IMR-90 (cell line): ENCODE measurements around the gene RAD51B. TPM values are rescaled to one million over a fixed set of nuclear protein-coding genes. Genes with fewer than 3 reads are reported as not detected.

Source experiments
- ATAC-seq: fragments of 200-7000 bp; cut with Tn5 transposase; 2 replicates; pipeline ENCODE4 v1.9.1; 2020; ENCODE audit warnings: low read depth, mild to moderate bottlenecking, moderate library complexity
- BruUV-seq: library from RNA; stranded (reverse); fragments of 400-500 nt; replicated peaks from 2 replicates; lab custom pipeline; 2021; lab: Mats Ljungman, UMichigan
- CTCF ChIA-PET: fragments of 300-600 bp; formaldehyde crosslinking; extraction: SDS; loops from one replicate; lab custom pipeline; 2021; ENCODE audit warnings: antibody characterized with exemption; lab: Yijun Ruan, JAX
- POLR2A ChIA-PET: fragments of 300-600 bp; sonication (Branson Sonifier 250); formaldehyde crosslinking; loops from one replicate; lab custom pipeline; 2022; ENCODE audit warnings: antibody characterized with exemption; ENCODE audit not compliant: unreplicated experiment; lab: Charles Lee
- DNase-seq: peaks from one replicate; pipeline ENCODE4 v3.0.0; 2013
- H2AFZ ChIP-seq: replicated peaks from 2 replicates; pipeline ENCODE3; 2013; ENCODE audit warnings: low read length, mild to moderate bottlenecking; ENCODE audit not compliant: poor library complexity
- H2AK5ac ChIP-seq: 2 replicates; pipeline ENCODE4 v1.6.1; 2013; ENCODE audit warnings: low read depth, low read length, inconsistent platforms
- H2AK9ac ChIP-seq: replicated peaks from 2 replicates; pipeline ENCODE3; 2013; ENCODE audit warnings: mild to moderate bottlenecking, low read depth, low read length, moderate library complexity; ENCODE audit not compliant: poor library complexity
- H2BK120ac ChIP-seq: 2 replicates; pipeline ENCODE4 v1.6.1; 2013; ENCODE audit warnings: low read depth, low read length, inconsistent platforms
- H2BK15ac ChIP-seq: 3 replicates; pipeline ENCODE4 v1.6.1; 2013; ENCODE audit warnings: low read depth, low read length, inconsistent platforms
- H2BK20ac ChIP-seq: 2 replicates; pipeline ENCODE4 v1.6.1; 2013; ENCODE audit warnings: low read depth, mild to moderate bottlenecking, inconsistent platforms, low read length, moderate library complexity
- H2BK5ac ChIP-seq: 2 replicates; pipeline ENCODE4 v1.6.1; 2013; ENCODE audit warnings: mild to moderate bottlenecking, low read depth, low read length, inconsistent platforms; ENCODE audit not compliant: poor library complexity, severe bottlenecking
- H3K14ac ChIP-seq: replicated peaks from 2 replicates; pipeline ENCODE4 v1.6.1; 2013; ENCODE audit warnings: low read depth, low read length, inconsistent platforms
- H3K18ac ChIP-seq: 2 replicates; pipeline ENCODE4 v1.6.1; 2013; ENCODE audit warnings: low read depth, low read length, control low read depth
- H3K23ac ChIP-seq: 2 replicates; pipeline ENCODE4 v1.6.1; 2013; ENCODE audit warnings: low read depth, low read length, inconsistent platforms
- H3K27ac ChIP-seq: 2 replicates; pipeline ENCODE4 v1.5.1; 2013; ENCODE audit warnings: mild to moderate bottlenecking, control low read depth, low read length; ENCODE audit not compliant: insufficient read depth
- H3K27me3 ChIP-seq: 2 replicates; pipeline ENCODE4 v1.6.1; 2013; ENCODE audit warnings: low read length; ENCODE audit not compliant: control insufficient read depth, insufficient read depth
- H3K36me3 ChIP-seq: 2 replicates; pipeline ENCODE4 v1.6.1; 2013; ENCODE audit warnings: low read length, mixed read lengths; ENCODE audit not compliant: control insufficient read depth, insufficient read depth
- H3K4ac ChIP-seq: 2 replicates; pipeline ENCODE4 v1.6.1; 2013; ENCODE audit warnings: low read depth, low read length, inconsistent platforms
- H3K4me1 ChIP-seq: 2 replicates; pipeline ENCODE4 v1.6.1; 2013; ENCODE audit warnings: low read length, mixed read lengths; ENCODE audit not compliant: control insufficient read depth, insufficient read depth
- H3K4me2 ChIP-seq: 2 replicates; pipeline ENCODE4 v1.6.1; 2013; ENCODE audit warnings: low read depth, mild to moderate bottlenecking, control low read depth, low read length, moderate library complexity
- H3K4me3 ChIP-seq: 2 replicates; pipeline ENCODE4 v1.5.1; 2013; ENCODE audit warnings: low read depth, mild to moderate bottlenecking, control low read depth, low read length, moderate library complexity; ENCODE audit not compliant: insufficient read depth
- H3K56ac ChIP-seq: 2 replicates; pipeline ENCODE4 v1.6.1; 2013; ENCODE audit warnings: low read length, inconsistent platforms; ENCODE audit not compliant: insufficient read depth; ENCODE audit errors: extremely low read depth
- H3K79me1 ChIP-seq, 2 experiments: 2 replicates each; pipeline ENCODE4 v1.6.1; 2013; ENCODE audit warnings: low read length in 2 of 2, inconsistent platforms in 1 of 2, low read depth in 1 of 2
- H3K9ac ChIP-seq: 2 replicates; pipeline ENCODE4 v1.6.1; 2013; ENCODE audit warnings: low read depth, low read length, control low read depth
- H3K9me1 ChIP-seq: 2 replicates; pipeline ENCODE4 v1.6.1; 2013; ENCODE audit warnings: low read length, inconsistent platforms; ENCODE audit not compliant: insufficient read depth
- H3K9me3 ChIP-seq: 2 replicates; pipeline ENCODE4 v1.6.1; 2013; ENCODE audit warnings: low read length; ENCODE audit not compliant: control insufficient read depth, insufficient read depth
- H4K20me1 ChIP-seq: 2 replicates; pipeline ENCODE4 v1.6.1; 2013; ENCODE audit warnings: low read length, inconsistent platforms; ENCODE audit not compliant: insufficient read depth
- H4K5ac ChIP-seq: 2 replicates; pipeline ENCODE4 v1.6.1; 2013; ENCODE audit warnings: mild to moderate bottlenecking, low read depth, low read length, control low read depth
- H4K8ac ChIP-seq, 2 experiments: 2 replicates each; pipeline ENCODE4 v1.6.1; 2013; ENCODE audit warnings: low read depth in 2 of 2, low read length in 2 of 2, control low read depth in 1 of 2, inconsistent platforms in 1 of 2
- H4K91ac ChIP-seq: 2 replicates; pipeline ENCODE4 v1.6.1; 2013; ENCODE audit warnings: low read depth, low read length, inconsistent platforms; ENCODE audit not compliant: insufficient read depth
- BHLHE40 ChIP-seq: fragments of 150-350 bp; IDR thresholded peaks from 2 replicates; pipeline ENCODE4 v1.6.1; 2016; ENCODE audit warnings: mild to moderate bottlenecking, low read depth, low read length
- CEBPB ChIP-seq: IDR thresholded peaks from 2 replicates; pipeline ENCODE4 v1.6.1; 2012; ENCODE audit warnings: low read depth, low read length, improper control_type of control experiment
- CHD1 ChIP-seq: IDR thresholded peaks from 2 replicates; pipeline ENCODE4 v1.6.1; 2012; ENCODE audit warnings: low read depth, low read length, improper control_type of control experiment
- FOS ChIP-seq: fragments of 150-350 bp; IDR thresholded peaks from 2 replicates; pipeline ENCODE4 v1.6.1; 2016; ENCODE audit warnings: low read depth, low read length
- POLR2A ChIP-seq: IDR thresholded peaks from 2 replicates; pipeline ENCODE4 v1.6.1; 2012; ENCODE audit warnings: mild to moderate bottlenecking, low read depth, low read length
- RAD21 ChIP-seq: IDR thresholded peaks from 2 replicates; pipeline ENCODE4 v1.6.1; 2012; ENCODE audit warnings: low read length, improper control_type of control experiment
- RFX5 ChIP-seq: IDR thresholded peaks from 2 replicates; pipeline ENCODE4 v1.8.0; 2012; ENCODE audit warnings: low read depth, mild to moderate bottlenecking, low read length, moderate library complexity
- SMC3 ChIP-seq: fragments of 150-350 bp; IDR thresholded peaks from 2 replicates; pipeline ENCODE4 v1.6.1; 2016; ENCODE audit warnings: low read depth, mild to moderate bottlenecking, antibody characterized with exemption, low read length, moderate library complexity
- dilution Hi-C: fragments of 300-500 bp; cut with HindIII; formaldehyde crosslinking; loops from one replicate; pipeline ENCODE4 v1.14.3; 2018; ENCODE audit warnings: low sequenced_read_pairs; ENCODE audit not compliant: unreplicated experiment
- in situ Hi-C: fragments of 300-500 bp; cut with MboI; formaldehyde crosslinking; loops from 3 replicates; pipeline ENCODE4 v1.14.3; 2019; ENCODE audit warnings: low sequenced_read_pairs, inconsistent platforms, mixed read lengths
- intact Hi-C: fragments of 100-400 bp; cut with micrococcal nuclease; formaldehyde crosslinking; loops from 2 replicates; pipeline ENCODE4 v1.10.0; 2022
- polyA plus RNA-seq, 3 experiments: library from polyadenylated mRNA; depleted of rRNA; stranded (reverse); fragments of >200 nt; gene quantifications; 2 replicates each; pipeline ENCODE4 v1.2.3, GENCODE V29; 2012; ENCODE audit warnings: low replicate concordance in 1 of 3
- total RNA-seq: library from RNA; depleted of rRNA; stranded (reverse); fragments of >200 nt; gene quantifications from 2 replicates; pipeline ENCODE4 v1.2.3, GENCODE V29; 2012

The RAD51B gene
- total and polyA plus RNA-seq, 2 of the 4 experiments (the other 2 are of a cell fraction), result 5.1 to 18.8 TPM

DNA sequence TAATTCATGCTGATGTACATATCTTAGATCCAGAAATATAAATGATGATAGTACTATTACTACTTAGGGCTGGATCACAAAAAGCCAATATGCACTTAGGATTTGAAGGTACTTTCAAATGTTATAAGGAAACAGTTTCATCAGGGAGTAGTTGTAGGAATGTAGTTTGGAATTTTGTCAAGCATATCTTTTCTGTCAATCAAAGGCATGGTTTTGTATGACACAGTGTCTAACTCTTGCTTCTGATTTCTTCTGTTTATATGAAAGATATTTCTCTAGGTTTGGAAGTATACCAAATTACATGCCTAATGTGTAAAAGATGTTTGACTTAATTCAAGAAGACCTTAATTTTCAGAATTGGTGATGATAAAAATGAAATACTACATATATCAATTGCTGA lies 135.7 kb downstream of the RAD51B start:
- CTCF ChIA-PET, result no interaction called here
- in situ Hi-C loops, result no loop called here
- Histone ChIP-seq H3K79me1 (no peaks in the 10 kb centered on the region), H3K23ac (no peak overlapping the region), H4K20me1 (no peaks in the 10 kb centered on the region), H3K4me1 (0 out of 2 replicates have a peak, but pooled peaks cover 2% of the 10 kb centered on the region), H2AFZ (no peak overlapping the region), H3K4me2 (no peak overlapping the region), H2AK9ac (no peak overlapping the region), H3K4me3 (no peak overlapping the region), H2AK5ac (no peak overlapping the region), H3K27me3 (no peaks in the 10 kb centered on the region), H3K14ac (no peak overlapping the region), H4K5ac (no peak overlapping the region), H3K9ac (no peak overlapping the region), H4K91ac (no peak overlapping the region), H3K18ac (no peak overlapping the region), H3K56ac (no peak overlapping the region), H2BK15ac (no peak overlapping the region), H3K9me3 (no peaks in the 10 kb centered on the region; the same call in 1 of the 2 replicates), H2BK20ac (no peak overlapping the region), H2BK5ac (no peak overlapping the region), H3K9me1 (no peaks in the 10 kb centered on the region), H3K36me3 (no peaks in the 10 kb centered on the region), H3K27ac (no peak overlapping the region), H3K4ac (no peak overlapping the region), H2BK120ac (no peak overlapping the region), H4K8ac (no peak overlapping the region)
- no peak for TF ChIP-seq RFX5
- no peak for TF ChIP-seq POLR2A
- no peak for TF ChIP-seq FOS
- no peak for TF ChIP-seq BHLHE40
- TF ChIP-seq CEBPB, result no peak
- no peak for TF ChIP-seq CHD1
- TF ChIP-seq SMC3, result no peak
- TF ChIP-seq RAD21, result no peak
- no TSS peak for BruUV-seq
- intact Hi-C loops, result no loop called here
- dilution Hi-C loops, result no loop called here
- POLR2A ChIA-PET, result no interaction called here
- ATAC-seq, result no peak
- no peak for DNase-seq
